Mesothelial cell of epicardium (in vitro differentiated cells): Measurements from ENCODE around the gene ECEL1. TPM values are rescaled to one million over a fixed set of nuclear protein-coding genes. Genes with fewer than 3 reads are reported as not detected.
"Not testable (repeated sequence)": the region's sequence is repeated elsewhere in the genome, so short reads cannot be mapped to it uniquely, and the experiment has no call there.

Experiments used
- DNase-seq, 2 experiments: peaks; one replicate each; pipeline ENCODE4 v3.0.0; 2021; ENCODE audit warnings: low spot score in 2 of 2; ENCODE audit not compliant: unreplicated experiment in 2 of 2
- H3K27ac Mint-ChIP-seq: 2 replicates; pipeline ENCODE4 v1.8.0; 2021; ENCODE audit warnings: mixed read lengths
- H3K27me3 Mint-ChIP-seq: 2 replicates; pipeline ENCODE4 v1.8.0; 2021; ENCODE audit warnings: low read depth, mixed read lengths
- H3K36me3 Mint-ChIP-seq: 2 replicates; pipeline ENCODE4 v1.8.0; 2021; ENCODE audit warnings: mixed read lengths
- H3K4me1 Mint-ChIP-seq: 2 replicates; pipeline ENCODE4 v1.8.0; 2021; ENCODE audit warnings: mixed read lengths
- H3K4me3 Mint-ChIP-seq: 2 replicates; pipeline ENCODE4 v1.8.0; 2021; ENCODE audit warnings: mild to moderate bottlenecking, moderate library complexity, mixed read lengths
- H3K9me3 Mint-ChIP-seq: 2 replicates; pipeline ENCODE4 v1.8.0; 2021; ENCODE audit warnings: mixed read lengths
- total RNA-seq: library from RNA; stranded (reverse); gene quantifications from 3 replicates; pipeline ENCODE4 v1.2.1, GENCODE V29; 2021
- TF ChIP-seq, protein P1 (sequence below): fragments of 200-600 bp; sonication (generic); IDR thresholded peaks from one replicate; pipeline ENCODE4 v1.5.0; 2021; ENCODE audit warnings: antibody characterized with exemption; ENCODE audit not compliant: unreplicated experiment

Gene ECEL1
- total RNA-seq, 1 donor from 2014 or later = 8.8 TPM

DNA sequence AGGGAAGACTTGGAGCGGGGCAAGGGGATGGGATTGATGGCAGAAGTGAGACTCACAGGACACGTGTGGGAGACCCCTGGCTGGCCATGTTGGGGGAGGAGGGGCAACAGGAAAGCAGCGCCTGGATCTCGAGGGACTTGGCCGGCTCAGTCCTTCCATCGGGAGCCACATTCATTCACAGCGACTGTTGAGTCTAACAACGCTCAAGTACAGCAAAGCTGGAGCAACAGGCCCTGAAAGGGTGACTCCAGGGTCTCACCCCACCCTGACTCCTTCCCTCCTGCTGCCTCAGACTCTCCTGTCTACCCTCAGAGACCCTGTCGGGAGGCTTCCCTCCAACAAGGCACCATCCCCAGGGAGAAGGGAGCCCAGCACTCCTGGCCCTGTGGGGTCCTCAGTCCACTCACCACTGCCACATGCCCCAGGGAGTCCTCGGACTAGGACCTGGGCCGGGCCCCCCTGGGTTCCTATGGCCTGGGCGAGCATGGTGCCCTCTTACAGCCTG is 46.4 kb downstream of the ECEL1 start:
- no peak overlapping the region for H3K27ac Mint-ChIP-seq
- peaks cover 10% of the 10 kb centered on the region for H3K27me3 Mint-ChIP-seq
- TF ChIP-seq, protein P1, sequence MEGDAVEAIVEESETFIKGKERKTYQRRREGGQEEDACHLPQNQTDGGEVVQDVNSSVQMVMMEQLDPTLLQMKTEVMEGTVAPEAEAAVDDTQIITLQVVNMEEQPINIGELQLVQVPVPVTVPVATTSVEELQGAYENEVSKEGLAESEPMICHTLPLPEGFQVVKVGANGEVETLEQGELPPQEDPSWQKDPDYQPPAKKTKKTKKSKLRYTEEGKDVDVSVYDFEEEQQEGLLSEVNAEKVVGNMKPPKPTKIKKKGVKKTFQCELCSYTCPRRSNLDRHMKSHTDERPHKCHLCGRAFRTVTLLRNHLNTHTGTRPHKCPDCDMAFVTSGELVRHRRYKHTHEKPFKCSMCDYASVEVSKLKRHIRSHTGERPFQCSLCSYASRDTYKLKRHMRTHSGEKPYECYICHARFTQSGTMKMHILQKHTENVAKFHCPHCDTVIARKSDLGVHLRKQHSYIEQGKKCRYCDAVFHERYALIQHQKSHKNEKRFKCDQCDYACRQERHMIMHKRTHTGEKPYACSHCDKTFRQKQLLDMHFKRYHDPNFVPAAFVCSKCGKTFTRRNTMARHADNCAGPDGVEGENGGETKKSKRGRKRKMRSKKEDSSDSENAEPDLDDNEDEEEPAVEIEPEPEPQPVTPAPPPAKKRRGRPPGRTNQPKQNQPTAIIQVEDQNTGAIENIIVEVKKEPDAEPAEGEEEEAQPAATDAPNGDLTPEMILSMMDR = no peak
- no peak overlapping the region for H3K4me3 Mint-ChIP-seq
- H3K36me3 Mint-ChIP-seq = no peaks in the 10 kb centered on the region
- H3K9me3 Mint-ChIP-seq = no peaks in the 10 kb centered on the region
- H3K4me1 Mint-ChIP-seq = peaks cover 3% of the 10 kb centered on the region
- DNase-seq = no peak

GRCh38 chr2:232440220-232441018 is 47.2 kb downstream of the ECEL1 start:
- H3K9me3 Mint-ChIP-seq, H3K27ac Mint-ChIP-seq, H3K4me1 Mint-ChIP-seq, H3K27me3 Mint-ChIP-seq, H3K36me3 Mint-ChIP-seq: not testable (repeated sequence)
- peak; percentile 71 to 96 for DNase-seq
- peak overlapping the region; percentile 6 for H3K4me3 Mint-ChIP-seq
- TF ChIP-seq, protein P1 = peak; percentile 90

DNA sequence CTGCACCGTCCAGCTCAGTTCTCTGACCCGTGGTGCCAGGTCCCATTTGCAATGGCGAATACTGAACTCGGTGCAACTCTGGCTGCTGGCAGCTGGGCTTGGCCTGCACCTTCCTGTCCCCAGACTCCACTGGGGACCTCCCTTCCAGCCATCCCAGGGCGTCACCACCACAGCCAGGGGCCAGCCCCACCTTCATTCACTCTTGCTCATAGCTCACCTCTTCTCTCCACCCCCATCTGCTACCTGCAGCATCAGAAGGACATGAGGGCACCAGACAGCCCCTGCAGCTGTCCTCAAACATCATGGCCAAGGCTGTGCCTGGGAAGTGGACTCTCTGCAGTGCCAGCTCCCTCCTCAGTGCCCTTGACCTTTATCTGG is 47.9 kb downstream of the ECEL1 start:
- Mint-ChIP-seq H3K9me3 (no peaks in the 10 kb centered on the region), H3K27ac (no peak overlapping the region), H3K27me3 (peaks cover 10% of the 10 kb centered on the region), H3K36me3 (no peaks in the 10 kb centered on the region), H3K4me3 (no peak overlapping the region), H3K4me1 (peaks cover 3% of the 10 kb centered on the region)
- no peak for DNase-seq
- TF ChIP-seq, protein P1 = peak; percentile 45

GRCh38 chr2:232438951-232439757 is 48.5 kb downstream of the ECEL1 start:
- TF ChIP-seq, protein P1 = peak; percentile 76
- Mint-ChIP-seq H3K27me3 (peaks cover 10% of the 10 kb centered on the region), H3K36me3 (no peaks in the 10 kb centered on the region), H3K4me1 (peaks cover 3% of the 10 kb centered on the region), H3K27ac (no peak overlapping the region), H3K9me3 (no peaks in the 10 kb centered on the region), H3K4me3 (no peak overlapping the region)
- no peak for DNase-seq

GRCh38 chr2:232438091-232438490 is 49.5 kb downstream of the ECEL1 start:
- peaks cover 10% of the 10 kb centered on the region for H3K27me3 Mint-ChIP-seq
- no peak for DNase-seq
- H3K9me3 Mint-ChIP-seq = no peaks in the 10 kb centered on the region
- no peak overlapping the region for H3K27ac Mint-ChIP-seq
- no peak overlapping the region for H3K4me3 Mint-ChIP-seq
- peaks cover 3% of the 10 kb centered on the region for H3K4me1 Mint-ChIP-seq
- TF ChIP-seq, protein P1 = no peak
- no peaks in the 10 kb centered on the region for H3K36me3 Mint-ChIP-seq
